Omental fat pad (tissue), 4 donors: Measurements from ENCODE around the gene CLPSL2. TPM values are rescaled to one million over a fixed set of nuclear protein-coding genes. Genes with fewer than 3 reads are reported as not detected.
A peak's percentile ranks its signal among the peaks of the same experiment; 100 is the strongest.

Experiments
- ATAC-seq: fragments of 150-250 bp; one replicate; pipeline ENCODE4 v1.9.1; 2016; ENCODE audit warnings: mild to moderate bottlenecking, moderate library complexity; ENCODE audit not compliant: low FRiP score
- DNase-seq: peaks from one replicate; pipeline ENCODE4 v3.0.0-alpha.2; 2019; ENCODE audit warnings: low spot score
- CTCF ChIP-seq, 3 donors: fragments of 450-650 bp; IDR thresholded peaks; one replicate each; pipeline ENCODE4 v1.5.1; 2016 to 2017; ENCODE audit warnings: antibody characterized with exemption in 3 of 3, mild to moderate bottlenecking in 3 of 3, moderate library complexity in 2 of 3
- total RNA-seq, 4 donors: library from RNA; depleted of rRNA; stranded (reverse); fragments of >200 nt; gene quantifications; one replicate each; pipeline ENCODE4 v1.1.0, GENCODE V29; 2016

Gene CLPSL2
- total RNA-seq, 4 donors from 2014 or later = not detected

GRCh38 chr6:35736982-35737412 is 39.4 kb upstream of the CLPSL2 start, which contains the start of gene ARMC12:
ARMC12 (plus strand) TSS chr6:35737032; CDS start chr6:35737109, 77 bp downstream.
- no peak for TF ChIP-seq CTCF (IDR thresholded peaks at IDR 0.05)
- ATAC-seq (no peak), DNase-seq (no peak)

GRCh38 chr6:35737413-35738211 is 38.8 kb upstream of the CLPSL2 start:
- ATAC-seq = peak; percentile 64

GRCh38 chr6:35739645-35740524 is 36.5 kb upstream of the CLPSL2 start:
- ATAC-seq (no peak), DNase-seq (no peak)
- no peak for TF ChIP-seq CTCF (IDR thresholded peaks at IDR 0.05)

More at GRCh38 chr6:35737413-35738211, 38.8 kb upstream of the CLPSL2 start:
- DNase-seq = no peak
- TF ChIP-seq CTCF (IDR thresholded peaks at IDR 0.05) = peak in 1 of 3 donors; percentile 63

- no peak for TF ChIP-seq CTCF (IDR thresholded peaks at IDR 0.05)
- DNase-seq (no peak), ATAC-seq (no peak)
These were observed 33.6 kb upstream of the CLPSL2 start for GRCh38 chr6:35742842-35743241.

- DNase-seq = no peak
- no peak for ATAC-seq
- TF ChIP-seq CTCF (IDR thresholded peaks at IDR 0.05) = no peak
These were observed 30.9 kb upstream of the CLPSL2 start for GRCh38 chr6:35745509-35745908.

GRCh38 chr6:35746516-35746915 is 29.9 kb upstream of the CLPSL2 start:
- TF ChIP-seq CTCF (IDR thresholded peaks at IDR 0.05) = no peak
- ATAC-seq (no peak), DNase-seq (no peak)
